ENCODE data around the gene SP110.

DNA sequence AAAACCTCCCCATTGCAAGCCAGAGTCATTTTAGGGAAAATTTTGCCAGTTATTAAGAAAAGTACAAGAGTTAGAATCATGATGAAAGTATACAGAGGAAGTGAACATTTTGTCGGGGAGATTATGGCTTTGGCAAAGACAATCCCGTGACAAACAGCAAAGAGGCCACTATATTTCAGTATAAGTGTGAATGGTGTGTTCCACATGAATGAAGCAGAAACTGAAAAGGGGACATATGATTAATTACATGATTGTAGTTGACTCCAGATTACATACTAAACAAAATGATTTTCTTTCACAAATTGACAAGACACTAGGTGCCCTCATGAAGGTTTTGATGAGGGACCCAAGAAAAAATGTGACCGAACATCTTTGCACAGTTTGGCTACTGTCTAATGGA, 47.8 kb upstream of the SP110 start:
- no peak for TF ChIP-seq EZH2 (IDR thresholded peaks at IDR 0.05; ENCODE audit: insufficient read depth, low read length)
- TF ChIP-seq, protein P1, sequence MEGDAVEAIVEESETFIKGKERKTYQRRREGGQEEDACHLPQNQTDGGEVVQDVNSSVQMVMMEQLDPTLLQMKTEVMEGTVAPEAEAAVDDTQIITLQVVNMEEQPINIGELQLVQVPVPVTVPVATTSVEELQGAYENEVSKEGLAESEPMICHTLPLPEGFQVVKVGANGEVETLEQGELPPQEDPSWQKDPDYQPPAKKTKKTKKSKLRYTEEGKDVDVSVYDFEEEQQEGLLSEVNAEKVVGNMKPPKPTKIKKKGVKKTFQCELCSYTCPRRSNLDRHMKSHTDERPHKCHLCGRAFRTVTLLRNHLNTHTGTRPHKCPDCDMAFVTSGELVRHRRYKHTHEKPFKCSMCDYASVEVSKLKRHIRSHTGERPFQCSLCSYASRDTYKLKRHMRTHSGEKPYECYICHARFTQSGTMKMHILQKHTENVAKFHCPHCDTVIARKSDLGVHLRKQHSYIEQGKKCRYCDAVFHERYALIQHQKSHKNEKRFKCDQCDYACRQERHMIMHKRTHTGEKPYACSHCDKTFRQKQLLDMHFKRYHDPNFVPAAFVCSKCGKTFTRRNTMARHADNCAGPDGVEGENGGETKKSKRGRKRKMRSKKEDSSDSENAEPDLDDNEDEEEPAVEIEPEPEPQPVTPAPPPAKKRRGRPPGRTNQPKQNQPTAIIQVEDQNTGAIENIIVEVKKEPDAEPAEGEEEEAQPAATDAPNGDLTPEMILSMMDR (IDR thresholded peaks at IDR 0.05; ENCODE audit: insufficient read depth, low read depth, low read length): no peak

All from astrocyte (in vitro differentiated cells and primary cell).